Activated CD4-positive, alpha-beta T cell treated with anti-CD3 and anti-CD28 coated beads for 48 hours (primary cell): ENCODE data around the gene USP7.
"Not testable (repeated sequence)": the region's sequence is repeated elsewhere in the genome, so short reads cannot be mapped to it uniquely, and the experiment has no call there.

Experiments
- DNase-seq: peaks from one replicate; pipeline ENCODE4 v3.0.0-alpha.2; 2020

Gene USP7

DNA sequence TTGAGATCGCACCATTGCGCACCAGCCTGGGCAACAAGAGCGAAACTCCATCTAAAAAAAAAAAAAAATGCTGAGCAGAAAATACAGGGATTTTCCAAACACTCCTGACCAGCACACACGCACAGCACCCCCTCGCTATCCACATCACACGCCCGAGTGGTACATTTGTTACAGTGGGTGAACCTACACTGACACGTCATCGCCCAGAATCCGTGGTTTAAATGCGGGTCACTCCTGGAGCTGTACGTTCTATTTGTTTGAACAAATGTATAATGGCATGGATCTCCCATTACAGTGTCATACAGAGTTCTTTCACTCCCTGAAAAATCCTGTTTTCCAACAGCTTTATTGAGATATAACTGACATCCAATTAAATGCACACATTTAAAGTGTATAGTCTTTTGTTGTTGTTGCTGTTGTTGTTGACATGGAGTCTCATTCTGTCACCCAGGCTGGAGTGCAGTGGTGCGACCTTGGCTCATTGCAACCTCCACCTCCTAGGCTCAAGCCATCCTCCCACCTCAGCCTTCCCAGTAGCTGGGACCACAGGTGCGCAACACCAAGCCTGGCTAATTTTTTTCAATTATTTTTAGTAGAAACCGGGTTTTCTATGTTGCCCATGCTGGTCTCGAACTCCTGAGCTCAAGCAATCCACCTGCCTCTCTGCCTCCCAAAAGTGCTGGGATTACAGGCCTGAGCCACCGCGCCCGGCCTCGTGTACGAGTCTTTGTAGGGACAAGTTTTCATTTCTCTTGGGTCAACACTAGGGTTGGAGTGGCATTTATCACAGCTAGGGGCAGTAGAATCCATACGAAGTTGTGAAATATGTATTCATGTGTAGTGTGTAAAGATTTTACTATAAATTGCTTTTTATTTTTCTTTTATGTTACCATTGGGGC is 90.5 kb downstream of the USP7 start:
- DNase-seq: no peak

GRCh38 chr16:8872071-8872470 is 91.6 kb downstream of the USP7 start:
- no peak for DNase-seq

DNA sequence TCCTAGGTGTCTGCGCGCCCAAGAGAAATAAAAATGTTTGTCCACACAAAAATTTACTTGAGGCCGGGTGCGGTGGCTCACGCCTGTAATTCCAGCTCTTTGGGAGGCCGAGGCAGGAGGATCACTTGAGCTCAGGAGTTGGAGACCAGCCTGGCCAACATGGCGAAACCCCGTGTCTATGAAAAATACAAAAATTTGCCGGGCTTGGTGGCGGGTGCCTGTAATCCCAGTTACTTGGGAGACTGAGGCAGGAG is 93.8 kb downstream of the USP7 start:
- DNase-seq: not testable (repeated sequence)

DNA sequence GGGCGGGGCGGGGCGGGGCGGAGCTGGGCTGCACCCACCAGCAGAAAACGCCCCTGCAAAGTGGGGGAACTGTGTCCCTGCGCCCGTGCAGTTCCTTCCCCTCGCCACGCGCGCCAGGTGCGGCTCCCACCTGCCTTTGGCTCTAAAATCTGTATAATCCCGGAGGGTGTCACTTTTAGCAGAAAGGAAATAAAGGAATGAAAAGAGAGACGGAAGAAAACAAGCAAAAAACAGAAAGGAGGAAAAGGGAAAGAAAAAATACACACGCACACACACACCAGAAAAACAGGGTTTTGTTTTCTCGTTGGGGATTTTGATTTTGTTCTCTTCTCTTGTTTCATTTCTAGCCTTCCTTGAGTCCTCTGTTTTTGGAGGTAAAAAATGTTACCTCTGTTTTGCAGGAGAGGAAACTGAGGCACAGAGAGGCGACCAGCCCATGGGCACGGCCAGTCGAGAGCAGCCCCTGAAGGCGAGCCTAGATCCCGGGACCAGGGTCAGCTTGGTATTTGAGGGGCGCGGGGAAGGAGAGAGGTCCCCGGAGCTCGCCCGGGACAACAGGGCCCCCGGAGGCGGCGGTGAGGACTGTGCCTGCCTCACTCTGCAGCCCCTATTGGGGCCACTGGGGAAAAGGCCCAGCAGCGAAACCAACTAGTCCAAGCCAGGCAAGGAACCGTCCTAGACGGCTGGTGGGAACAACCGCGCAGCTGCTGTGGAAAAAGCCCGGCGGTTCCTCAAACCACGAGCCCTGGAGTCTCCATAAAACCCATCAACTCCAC is 94.3 kb downstream of the USP7 start:
- DNase-seq: no peak

DNA sequence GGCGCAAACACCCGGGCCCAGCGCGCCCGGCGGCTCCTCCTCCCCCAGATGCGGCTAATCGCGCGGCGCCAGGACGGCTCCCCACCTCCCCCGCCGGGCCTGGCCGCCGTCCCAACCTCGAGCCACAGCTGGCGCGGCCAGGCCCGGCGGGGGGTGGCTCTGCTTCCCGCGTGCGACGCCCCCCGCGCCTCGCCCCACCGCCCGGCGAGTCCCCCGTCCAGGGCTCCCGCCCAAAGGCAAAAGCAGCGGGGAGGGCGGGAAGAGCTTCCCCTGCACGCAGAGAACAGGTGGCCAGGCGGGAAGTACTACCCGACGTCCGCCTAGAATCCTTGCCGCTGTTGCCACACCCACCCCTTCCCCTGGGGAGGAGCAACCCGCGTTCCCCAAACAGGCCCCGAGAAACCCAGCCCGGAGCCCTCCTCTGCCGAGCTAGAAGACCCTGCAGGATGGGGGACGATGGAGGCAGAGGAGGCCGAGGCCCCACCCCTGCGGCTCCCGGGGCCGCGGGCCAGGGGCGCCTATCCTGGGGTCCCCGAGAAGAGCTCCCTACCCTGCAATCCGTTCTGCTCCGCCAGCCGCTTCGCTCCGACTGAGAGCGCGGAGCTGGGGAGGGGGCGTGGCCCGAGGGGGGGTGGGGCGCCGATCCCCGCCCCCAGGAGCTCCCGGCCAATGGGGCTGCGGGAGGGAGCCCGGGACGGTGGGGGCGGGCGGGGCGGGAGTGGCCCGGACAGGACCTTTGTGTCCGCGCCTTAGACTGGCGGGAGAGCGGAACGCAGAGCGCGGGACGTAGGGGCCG is 95.1 kb downstream of the USP7 start, which contains the start of gene CARHSP1:
CARHSP1 (minus strand) TSS at position 591 of the 796 bp plus-strand sequence. CDS start 9,678 bp downstream, outside the sequence.
- DNase-seq: peak; percentile 88

GRCh38 chr16:8867932-8868415 is 95.7 kb downstream of the USP7 start:
- DNase-seq: peak; percentile 36

DNA sequence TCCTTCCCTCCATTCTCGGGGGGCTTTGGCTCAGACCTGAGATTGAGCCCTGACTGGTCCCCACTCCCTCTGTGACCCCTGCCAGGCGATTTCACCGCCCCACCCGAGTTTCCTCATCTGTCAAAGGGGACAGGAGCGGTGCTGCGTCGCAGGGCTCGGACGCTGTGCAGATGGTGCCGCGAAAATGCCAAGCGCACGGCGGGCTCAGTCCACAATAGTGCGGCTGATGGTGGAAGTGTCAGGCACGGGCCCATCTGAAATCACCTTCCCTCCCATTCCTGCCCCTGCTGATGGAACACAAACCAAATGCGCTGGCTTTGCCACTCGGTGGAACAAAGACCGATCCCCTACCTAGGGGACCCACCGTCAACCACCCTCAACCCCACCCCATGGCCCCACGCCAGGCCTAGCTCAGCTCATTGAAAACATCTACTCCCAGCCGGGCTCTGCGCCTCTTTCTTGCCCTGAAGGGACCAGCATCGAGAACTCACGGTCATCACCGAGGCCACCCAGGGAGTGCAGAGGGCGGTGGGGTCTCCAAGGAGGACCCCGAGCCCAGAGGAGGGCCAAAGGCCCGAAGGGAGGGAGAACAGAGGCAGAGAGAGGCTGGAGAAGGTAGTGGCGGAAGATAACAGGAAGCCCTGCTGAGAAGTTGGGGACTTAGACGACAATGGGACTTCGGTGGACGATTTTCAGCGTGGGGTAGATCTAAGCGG is 96.3 kb downstream of the USP7 start:
- peak; percentile 45 for DNase-seq

DNA sequence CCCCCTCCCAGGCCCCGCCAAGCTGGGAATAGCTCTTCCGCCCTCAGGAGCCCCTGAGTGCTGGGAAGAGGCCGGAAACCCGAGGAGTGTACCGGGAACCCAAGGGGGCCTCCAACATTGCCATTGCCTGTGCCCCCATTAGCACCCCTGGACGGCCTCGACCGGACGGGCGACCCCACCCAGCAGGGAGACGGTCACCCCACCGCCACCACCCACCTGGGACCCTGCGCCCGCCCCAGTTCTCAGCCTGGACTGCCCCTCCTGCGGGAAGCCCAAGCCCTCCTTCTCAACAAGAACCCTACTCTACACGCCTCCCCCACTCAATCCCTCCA is 96.9 kb downstream of the USP7 start:
- DNase-seq: no peak

GRCh38 chr16:8866118-8866883 is 97.4 kb downstream of the USP7 start:
- no peak for DNase-seq

DNA sequence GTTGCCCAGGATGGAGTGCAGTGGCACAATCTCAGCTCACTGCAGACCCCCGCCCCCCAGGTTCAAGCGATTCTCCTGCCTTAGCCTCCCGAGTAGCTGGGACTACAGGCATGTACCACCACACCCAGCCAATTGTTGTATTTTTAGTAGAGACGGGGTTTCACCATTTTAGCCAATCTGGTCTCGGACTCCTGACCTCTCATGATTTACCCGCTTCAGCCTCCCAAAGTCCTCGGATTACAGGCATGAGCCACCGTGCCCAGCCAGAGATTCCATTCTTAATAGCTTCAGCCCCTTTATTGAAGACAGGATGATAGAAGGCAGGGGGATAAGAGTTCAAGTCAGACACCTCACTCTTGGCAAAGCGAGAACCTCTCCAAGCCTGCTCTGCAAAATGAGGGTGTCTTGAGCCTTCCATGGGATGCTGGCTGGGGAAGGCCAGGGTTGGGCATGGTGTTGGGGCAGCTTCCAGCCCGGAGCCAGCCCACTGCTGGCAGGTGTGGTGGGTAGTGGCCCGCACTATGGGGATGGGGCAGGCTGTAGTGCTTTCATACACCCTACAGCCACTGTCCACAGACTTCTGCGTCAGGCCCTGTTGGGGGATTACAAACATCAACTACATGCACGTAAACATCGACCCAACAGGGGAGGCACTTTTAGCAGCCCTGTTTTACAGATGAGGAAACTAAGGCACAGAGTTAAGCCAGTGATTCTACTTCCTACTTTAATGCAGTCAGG is 98.4 kb downstream of the USP7 start:
- no peak for DNase-seq

DNA sequence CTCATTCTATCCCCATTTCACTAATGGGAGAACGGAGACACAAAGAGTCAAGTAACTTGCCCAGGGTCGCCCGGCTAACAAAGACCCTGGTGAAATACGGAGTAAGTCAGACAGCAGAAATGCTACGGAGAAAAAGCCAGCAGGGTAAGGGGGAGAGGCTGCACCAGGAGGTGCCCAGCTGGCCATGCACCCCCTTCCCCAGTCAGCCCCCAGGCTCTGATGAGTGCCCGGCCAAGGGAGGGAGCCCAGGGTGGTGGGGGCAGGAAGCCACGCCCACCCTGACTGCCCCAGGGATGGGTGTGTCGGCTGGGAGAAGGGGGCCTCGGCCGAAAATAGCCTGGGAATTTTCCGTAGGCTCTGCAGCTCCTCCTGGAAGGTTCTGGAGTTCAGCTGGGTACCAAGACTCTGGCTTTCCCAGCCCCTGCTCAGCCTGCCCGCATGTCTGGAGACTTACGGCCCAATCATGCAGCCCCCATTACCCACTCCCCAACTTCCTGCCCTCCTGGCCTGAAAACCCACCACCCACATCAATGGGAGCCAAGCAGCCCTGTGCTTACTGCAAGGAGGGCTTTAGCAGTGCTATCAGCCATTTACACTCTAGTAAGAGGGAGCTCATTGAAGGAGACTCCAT is 99.1 kb downstream of the USP7 start:
- DNase-seq: no peak

- DNase-seq: no peak
Measured at GRCh38 chr16:8863594-8864424, 99.9 kb downstream of the USP7 start.

- no peak for DNase-seq
Measured at GRCh38 chr16:8862309-8863130, 101.2 kb downstream of the USP7 start.

- no peak for DNase-seq
Measured at GRCh38 chr16:8861563-8862308, 102.0 kb downstream of the USP7 start.

DNA sequence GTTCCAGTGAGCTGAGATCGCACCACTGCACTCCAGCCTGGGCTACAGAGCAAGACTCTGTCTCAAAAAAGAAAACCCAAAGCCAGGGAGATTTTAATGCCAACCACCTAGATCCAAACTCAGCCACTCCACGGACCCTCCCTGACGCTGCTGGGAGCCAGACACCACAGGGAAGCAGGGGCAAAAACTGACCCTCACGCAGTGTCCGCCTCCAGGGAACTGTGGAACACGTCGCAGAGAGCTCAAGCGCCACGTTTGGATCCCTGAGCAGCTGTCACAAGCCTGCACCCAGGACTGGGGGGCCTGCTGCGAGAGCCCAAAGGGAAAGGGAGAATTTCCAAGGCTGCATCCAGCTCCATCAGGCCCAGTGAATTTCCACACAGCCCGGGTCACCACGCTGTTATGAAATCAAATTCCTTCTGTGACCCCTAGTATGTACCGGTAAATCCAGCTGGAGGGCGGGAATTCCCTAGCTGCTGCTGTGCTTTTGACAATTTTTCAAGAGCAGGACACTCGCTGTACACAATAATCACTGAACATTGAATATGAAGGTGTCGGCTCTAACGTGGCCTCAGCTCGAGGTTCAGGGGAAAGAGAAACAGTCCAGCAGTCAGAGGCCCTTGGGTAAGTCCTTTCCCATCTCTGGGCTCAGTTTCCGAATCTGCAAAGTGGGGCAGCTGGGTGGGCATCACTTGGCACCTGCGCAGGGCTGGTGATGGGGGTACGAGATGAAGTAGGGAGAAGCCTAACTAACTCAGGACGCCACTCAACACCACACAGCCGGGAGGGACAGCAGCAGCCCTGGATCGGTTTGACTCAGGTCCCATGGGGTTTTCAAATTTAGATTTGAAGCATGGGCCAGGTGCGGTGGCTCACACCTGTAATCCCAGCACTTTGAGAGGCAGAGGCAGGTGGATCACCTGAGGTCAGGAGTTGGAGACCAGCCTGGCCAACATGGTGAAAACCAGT is 103.5 kb downstream of the USP7 start:
- no peak for DNase-seq

DNA sequence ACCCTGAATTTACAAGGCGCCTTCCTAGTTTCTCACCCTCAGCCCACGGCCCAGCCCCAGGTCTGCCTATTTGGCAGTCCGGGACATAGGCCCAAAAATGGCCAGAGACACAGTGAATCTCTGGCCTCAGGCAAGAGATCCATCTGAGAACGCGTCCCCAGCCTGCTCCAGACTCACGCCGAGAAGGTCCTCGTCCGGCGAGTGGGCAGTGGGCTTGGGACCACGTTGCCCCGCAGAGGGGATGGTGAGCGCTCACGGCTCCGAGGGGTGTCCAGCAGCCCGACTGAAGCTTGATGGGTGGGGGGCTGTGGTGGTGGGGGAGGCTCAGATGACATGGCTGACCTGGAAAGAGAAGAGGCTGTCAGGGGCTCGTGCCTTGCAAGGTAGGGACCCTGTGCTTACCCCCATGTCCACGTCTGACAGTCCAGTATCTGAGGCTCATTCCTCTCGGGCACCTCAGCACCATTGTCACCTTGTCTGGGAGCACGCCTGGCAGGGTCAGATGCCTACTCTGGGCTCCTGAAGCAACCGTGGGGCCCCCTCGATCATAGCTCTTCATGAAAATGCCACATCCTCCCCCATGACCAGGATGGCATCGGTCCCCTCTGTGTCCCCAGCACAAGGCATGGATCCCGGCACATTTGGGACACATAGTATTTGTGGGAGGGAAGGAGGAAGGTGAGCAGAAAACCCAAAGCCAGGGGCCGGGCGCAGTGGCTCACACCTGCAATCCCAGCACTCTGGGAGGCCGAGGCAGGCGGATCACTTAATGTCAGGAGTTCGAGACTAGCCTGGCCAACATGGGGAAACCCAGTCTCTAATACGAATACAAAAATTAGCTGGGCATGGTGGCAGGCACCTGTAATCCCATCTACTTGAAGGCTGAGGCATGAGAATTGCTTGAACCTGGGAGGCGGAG is 104.5 kb downstream of the USP7 start:
- no peak for DNase-seq
